IPS DF 6.9 (cell line): Measurements from ENCODE around the gene GPR183.

Experiments used
- DNase-seq: peaks from one replicate; pipeline ENCODE4 v3.0.0-alpha.2; 2013; ENCODE audit warnings: low read depth, low spot score
- H3K27ac ChIP-seq: one replicate; pipeline ENCODE4 v1.5.1; 2013; ENCODE audit warnings: low read length, control low read depth
- H3K27me3 ChIP-seq: 2 replicates; pipeline ENCODE4 v1.6.1; 2013; ENCODE audit warnings: mild to moderate bottlenecking, low read length; ENCODE audit not compliant: control insufficient read depth, insufficient read depth
- H3K36me3 ChIP-seq: 2 replicates; pipeline ENCODE4 v1.6.1; 2013; ENCODE audit warnings: low read length; ENCODE audit not compliant: control insufficient read depth, insufficient read depth
- H3K4me1 ChIP-seq: 2 replicates; pipeline ENCODE4 v1.6.1; 2013; ENCODE audit warnings: low read length; ENCODE audit not compliant: control insufficient read depth, insufficient read depth
- H3K4me3 ChIP-seq: 2 replicates; pipeline ENCODE4 v1.5.1; 2013; ENCODE audit warnings: mild to moderate bottlenecking, low read length
- H3K9me3 ChIP-seq: 2 replicates; pipeline ENCODE4 v1.6.1; 2013; ENCODE audit warnings: low read length, inconsistent platforms; ENCODE audit not compliant: control insufficient read depth, insufficient read depth
- WGBS: extraction: QIAGEN DNeasy Blood & Tissue Kit; methylation state at CpG from one replicate; pipeline ENCODE4 v1.1.7; 2013; ENCODE audit warnings: mixed read lengths, missing lambda C conversion rate; ENCODE audit not compliant: insufficient read length, insufficient coverage; 5-methylcytosine and 5-hydroxymethylcytosine counted together

The GPR183 gene

GRCh38 chr13:99307247-99307646, at the start of gene GPR183:
Gene GPR183 (minus strand): TSS chr13:99307399. CDS start chr13:99296145, 11,254 bp downstream.
- no peak for DNase-seq
- H3K4me1 ChIP-seq = no peaks in the 10 kb centered on the region
- H3K36me3 ChIP-seq = no peaks in the 10 kb centered on the region
- no CpG with 5 or more reads among the region's 4 CpGs for WGBS
- no peaks in the 10 kb centered on the region for H3K9me3 ChIP-seq
- H3K27ac ChIP-seq = no peak within 1 kb of the TSS
- no peaks in the 10 kb centered on the region for H3K27me3 ChIP-seq
- no peak within 1 kb of the TSS for H3K4me3 ChIP-seq

- H3K36me3 ChIP-seq = peaks cover 5% of the 10 kb centered on the region
- H3K9me3 ChIP-seq = no peaks in the 10 kb centered on the region
- no peak for DNase-seq
- no peaks in the 10 kb centered on the region for H3K27me3 ChIP-seq
- no peak overlapping the region for H3K27ac ChIP-seq
- no peaks in the 10 kb centered on the region for H3K4me1 ChIP-seq
- no peak overlapping the region for H3K4me3 ChIP-seq
- no CpG with 5 or more reads among the region's 10 CpGs for WGBS
Observed at GRCh38 chr13:99356262-99357091, 49.3 kb upstream of the GPR183 start.

GRCh38 chr13:99356012-99356261, 48.7 kb upstream of the GPR183 start:
- H3K9me3 ChIP-seq = no peaks in the 10 kb centered on the region
- no peaks in the 10 kb centered on the region for H3K4me1 ChIP-seq
- H3K4me3 ChIP-seq = no peak overlapping the region
- peaks cover 5% of the 10 kb centered on the region for H3K36me3 ChIP-seq
- no peaks in the 10 kb centered on the region for H3K27me3 ChIP-seq
- WGBS = no CpG with 5 or more reads among the region's 1 CpG
- no peak overlapping the region for H3K27ac ChIP-seq
- no peak for DNase-seq

GRCh38 chr13:99355267-99356011, 48.2 kb upstream of the GPR183 start:
- Histone ChIP-seq H3K4me3 (no peak overlapping the region), H3K9me3 (no peaks in the 10 kb centered on the region), H3K4me1 (no peaks in the 10 kb centered on the region), H3K27ac (no peak overlapping the region), H3K36me3 (peaks cover 5% of the 10 kb centered on the region), H3K27me3 (no peaks in the 10 kb centered on the region)
- no CpG with 5 or more reads among the region's 18 CpGs for WGBS
- DNase-seq = no peak

- Histone ChIP-seq H3K27me3 (no peaks in the 10 kb centered on the region), H3K9me3 (no peaks in the 10 kb centered on the region), H3K4me3 (no peak overlapping the region), H3K27ac (no peak overlapping the region), H3K4me1 (no peaks in the 10 kb centered on the region), H3K36me3 (peaks cover 5% of the 10 kb centered on the region)
- WGBS = no CpG with 5 or more reads among the region's 8 CpGs
- DNase-seq = no peak
Observed at GRCh38 chr13:99354371-99354951, 47.3 kb upstream of the GPR183 start.

- no CpG with 5 or more reads among the region's 8 CpGs for WGBS
- no peak overlapping the region for H3K27ac ChIP-seq
- DNase-seq = no peak
- H3K9me3 ChIP-seq = no peaks in the 10 kb centered on the region
- no peaks in the 10 kb centered on the region for H3K27me3 ChIP-seq
- H3K4me1 ChIP-seq = no peaks in the 10 kb centered on the region
- peaks cover 7% of the 10 kb centered on the region for H3K36me3 ChIP-seq
- H3K4me3 ChIP-seq = no peak overlapping the region
Observed at GRCh38 chr13:99353836-99354235, 46.6 kb upstream of the GPR183 start.

GRCh38 chr13:99353246-99353600, 46.0 kb upstream of the GPR183 start:
- H3K27ac ChIP-seq = no peak overlapping the region
- no peaks in the 10 kb centered on the region for H3K4me1 ChIP-seq
- no CpG with 5 or more reads among the region's 2 CpGs for WGBS
- H3K9me3 ChIP-seq = no peaks in the 10 kb centered on the region
- H3K36me3 ChIP-seq = peaks cover 7% of the 10 kb centered on the region
- no peak for DNase-seq
- no peaks in the 10 kb centered on the region for H3K27me3 ChIP-seq
- H3K4me3 ChIP-seq = no peak overlapping the region

GRCh38 chr13:99352351-99353245, 45.4 kb upstream of the GPR183 start:
- H3K4me1 ChIP-seq = no peaks in the 10 kb centered on the region
- H3K4me3 ChIP-seq = no peak overlapping the region
- no peaks in the 10 kb centered on the region for H3K9me3 ChIP-seq
- no peak overlapping the region for H3K27ac ChIP-seq
- no CpG with 5 or more reads among the region's 17 CpGs for WGBS
- no peak for DNase-seq
- peaks cover 7% of the 10 kb centered on the region for H3K36me3 ChIP-seq
- H3K27me3 ChIP-seq = no peaks in the 10 kb centered on the region

- no peaks in the 10 kb centered on the region for H3K27me3 ChIP-seq
- no peak overlapping the region for H3K4me3 ChIP-seq
- no peak overlapping the region for H3K27ac ChIP-seq
- H3K36me3 ChIP-seq = peaks cover 7% of the 10 kb centered on the region
- no peak for DNase-seq
- no CpG with 5 or more reads among the region's 4 CpGs for WGBS
- H3K4me1 ChIP-seq = no peaks in the 10 kb centered on the region
- H3K9me3 ChIP-seq = no peaks in the 10 kb centered on the region
Observed at GRCh38 chr13:99351772-99352171, 44.6 kb upstream of the GPR183 start.

GRCh38 chr13:99350191-99350590, 43.0 kb upstream of the GPR183 start:
- Histone ChIP-seq H3K9me3 (no peaks in the 10 kb centered on the region), H3K27me3 (no peaks in the 10 kb centered on the region), H3K27ac (no peak overlapping the region), H3K4me1 (no peaks in the 10 kb centered on the region), H3K4me3 (no peak overlapping the region), H3K36me3 (peaks cover 2% of the 10 kb centered on the region)
- no peak for DNase-seq
- WGBS = no CpG with 5 or more reads among the region's 2 CpGs
